Measurements from ENCODE around the gene ACBD6.
"Not testable (repeated sequence)": the region's sequence is repeated elsewhere in the genome, so short reads cannot be mapped to it uniquely, and the experiment has no call there.

Gene ACBD6

GRCh38 chr1:180502361-180503279 is at the start of gene ACBD6:
Gene ACBD6 (minus strand): TSS chr1:180502577. CDS start chr1:180502266, 311 bp downstream.
- FAIRE-seq = no peak

- no peak for FAIRE-seq
These were observed 49.6 kb upstream of the ACBD6 start for GRCh38 chr1:180551997-180552396.

- FAIRE-seq = no peak
These were observed 47.9 kb upstream of the ACBD6 start for GRCh38 chr1:180550241-180550640.

- not testable (repeated sequence) for FAIRE-seq
These were observed 47.4 kb upstream of the ACBD6 start for GRCh38 chr1:180549770-180550169.

- no peak for FAIRE-seq
These were observed 46.4 kb upstream of the ACBD6 start for GRCh38 chr1:180548686-180549317.

GRCh38 chr1:180545991-180546390 is 43.6 kb upstream of the ACBD6 start:
- FAIRE-seq = no peak

- no peak for FAIRE-seq
These were observed 41.7 kb upstream of the ACBD6 start for GRCh38 chr1:180544050-180544449.

- no peak for FAIRE-seq
These were observed 40.4 kb upstream of the ACBD6 start for GRCh38 chr1:180542838-180543145.

GRCh38 chr1:180542113-180542837 is 39.9 kb upstream of the ACBD6 start:
- no peak for FAIRE-seq

- FAIRE-seq = no peak
These were observed 38.6 kb upstream of the ACBD6 start for GRCh38 chr1:180540697-180541594.

GRCh38 chr1:180539136-180539535 is 36.8 kb upstream of the ACBD6 start:
- no peak for FAIRE-seq

GRCh38 chr1:180536821-180537372 is 34.5 kb upstream of the ACBD6 start:
- no peak for FAIRE-seq

GRCh38 chr1:180535418-180535999 is 33.1 kb upstream of the ACBD6 start:
- no peak for FAIRE-seq

GRCh38 chr1:180534214-180534613 is 31.8 kb upstream of the ACBD6 start:
- no peak for FAIRE-seq

GRCh38 chr1:180533266-180533987 is 31.1 kb upstream of the ACBD6 start:
- peak; percentile 95 for FAIRE-seq

- FAIRE-seq = peak; percentile 43
These were observed 30.5 kb upstream of the ACBD6 start for GRCh38 chr1:180532854-180533253.

GRCh38 chr1:180530501-180530900 is 28.1 kb upstream of the ACBD6 start:
- FAIRE-seq = no peak

GRCh38 chr1:180528868-180529470 is 26.6 kb upstream of the ACBD6 start:
- no peak for FAIRE-seq

GRCh38 chr1:180527101-180527669 is 24.8 kb upstream of the ACBD6 start:
- FAIRE-seq = no peak

GRCh38 chr1:180525715-180526039 is 23.3 kb upstream of the ACBD6 start:
- no peak for FAIRE-seq

All from TTC549 (cell line).